ENCODE data around the gene CENPP. TPM values are rescaled to one million over a fixed set of nuclear protein-coding genes. Genes with fewer than 3 reads are reported as not detected.
A peak's percentile ranks its signal among the peaks of the same experiment; 100 is the strongest.

CENPP gene
- total RNA-seq, 1 donor from 2014 or later: 5.4 TPM

GRCh38 chr9:92479346-92479745 lies 153.6 kb downstream of the CENPP start:
- Histone ChIP-seq H3K4me3 (peak overlapping the region; percentile 49), H3K9me3 (replicated peaks) (no peaks in the 10 kb centered on the region), H3K27me3 (ENCODE audit: low read depth) (no peaks in the 10 kb centered on the region), H3K27ac (replicated peaks) (peak overlapping the region; percentile 78), H3K36me3 (no peaks in the 10 kb centered on the region), H3K4me1 (peaks cover 52% of the 10 kb centered on the region)
- no peak for TF ChIP-seq CTCF (IDR thresholded peaks at IDR 0.05; ENCODE audit: borderline replicate concordance)
- intact Hi-C loops (cut with micrococcal nuclease): no loop called here
- DNase-seq: no peak

GRCh38 chr9:92480291-92480771 lies 154.6 kb downstream of the CENPP start:
- no peak for TF ChIP-seq CTCF (IDR thresholded peaks at IDR 0.05; ENCODE audit: borderline replicate concordance)
- no peaks in the 10 kb centered on the region for H3K36me3 ChIP-seq
- peak overlapping the region; percentile 78 for H3K27ac ChIP-seq (replicated peaks)
- H3K9me3 ChIP-seq (replicated peaks): no peaks in the 10 kb centered on the region
- H3K4me3 ChIP-seq: peak overlapping the region; percentile 49
- no peaks in the 10 kb centered on the region for H3K27me3 ChIP-seq (ENCODE audit: low read depth)
- intact Hi-C loops (cut with micrococcal nuclease): no loop called here
- DNase-seq: no peak
- H3K4me1 ChIP-seq: peaks cover 59% of the 10 kb centered on the region

- DNase-seq: no peak
- H3K4me1 ChIP-seq: peaks cover 59% of the 10 kb centered on the region
- intact Hi-C loops (cut with micrococcal nuclease): no loop called here
- H3K36me3 ChIP-seq: no peaks in the 10 kb centered on the region
- TF ChIP-seq CTCF (IDR thresholded peaks at IDR 0.05; ENCODE audit: borderline replicate concordance): no peak
- H3K9me3 ChIP-seq (replicated peaks): no peaks in the 10 kb centered on the region
- peak overlapping the region; percentile 78 for H3K27ac ChIP-seq (replicated peaks)
- no peaks in the 10 kb centered on the region for H3K27me3 ChIP-seq (ENCODE audit: low read depth)
- peak overlapping the region; percentile 49 for H3K4me3 ChIP-seq
Observed at GRCh38 chr9:92480986-92481633, 155.4 kb downstream of the CENPP start.

GRCh38 chr9:92482329-92482728 lies 156.6 kb downstream of the CENPP start, which contains the start of gene ASPN:
TSS of gene ASPN (minus strand) at chr9:92482506.
- H3K27ac ChIP-seq (replicated peaks): peak within 1 kb of the TSS; percentile 78
- peak within 1 kb of the TSS; percentile 49 for H3K4me3 ChIP-seq
- no peak for TF ChIP-seq CTCF (IDR thresholded peaks at IDR 0.05; ENCODE audit: borderline replicate concordance)
- H3K4me1 ChIP-seq: peaks cover 59% of the 10 kb centered on the region
- no peaks in the 10 kb centered on the region for H3K9me3 ChIP-seq (replicated peaks)
- intact Hi-C loops (cut with micrococcal nuclease): no loop called here
- DNase-seq: no peak
- H3K27me3 ChIP-seq (ENCODE audit: low read depth): no peaks in the 10 kb centered on the region
- H3K36me3 ChIP-seq: no peaks in the 10 kb centered on the region

GRCh38 chr9:92482805-92483204 lies 157.1 kb downstream of the CENPP start:
- no peaks in the 10 kb centered on the region for H3K36me3 ChIP-seq
- no peak for DNase-seq
- TF ChIP-seq CTCF (IDR thresholded peaks at IDR 0.05; ENCODE audit: borderline replicate concordance): no peak
- H3K4me1 ChIP-seq: peaks cover 59% of the 10 kb centered on the region
- intact Hi-C loops (cut with micrococcal nuclease): no loop called here
- peak overlapping the region; percentile 78 for H3K27ac ChIP-seq (replicated peaks)
- H3K9me3 ChIP-seq (replicated peaks): no peaks in the 10 kb centered on the region
- H3K4me3 ChIP-seq: peak overlapping the region; percentile 49
- no peaks in the 10 kb centered on the region for H3K27me3 ChIP-seq (ENCODE audit: low read depth)

Measured in left ventricle myocardium inferior (tissue), 1 donor.